Activated T-helper 1 cell treated with anti-CD3 and anti-CD28 coated beads, Interleukin-12 subunit alpha, Interleukin-12 subunit beta, Interleukin-2, Interleukin-4 antibody, amounts not matched to agents 30 ng/mL and 10 ng/mL and 1 ng/mL, durations not matched to agents 14 hours and 24 hours and 36 hours (primary cell): Measurements from ENCODE around the gene RAB19. TPM values are rescaled to one million over a fixed set of nuclear protein-coding genes. Genes with fewer than 3 reads are reported as not detected.
"Not testable (repeated sequence)": the region's sequence is repeated elsewhere in the genome, so short reads cannot be mapped to it uniquely, and the experiment has no call there.

Experiments
- DNase-seq: peaks from one replicate; pipeline ENCODE4 v3.0.0; 2021; ENCODE audit warnings: low spot score
- H3K27ac Mint-ChIP-seq: one replicate; pipeline ENCODE4 v1.8.0; 2021; ENCODE audit warnings: mild to moderate bottlenecking, mixed read lengths
- H3K27me3 Mint-ChIP-seq: one replicate; pipeline ENCODE4 v1.8.0; 2022; ENCODE audit warnings: mild to moderate bottlenecking, moderate library complexity, mixed read lengths; ENCODE audit not compliant: insufficient read depth
- H3K36me3 Mint-ChIP-seq: one replicate; pipeline ENCODE4 v1.8.0; 2021; ENCODE audit warnings: low read depth, mixed read lengths
- H3K4me1 Mint-ChIP-seq: one replicate; pipeline ENCODE4 v1.8.0; 2021; ENCODE audit warnings: low read depth, mixed read lengths
- H3K4me3 Mint-ChIP-seq: one replicate; pipeline ENCODE4 v1.8.0; 2021; ENCODE audit warnings: mild to moderate bottlenecking, moderate library complexity, mixed read lengths
- H3K9me3 Mint-ChIP-seq: one replicate; pipeline ENCODE4 v1.8.0; 2021; ENCODE audit warnings: mixed read lengths
- intact Hi-C: fragments of 100-400 bp; cut with micrococcal nuclease; formaldehyde crosslinking; loops from one replicate; pipeline ENCODE4 v1.15.1; 2024
- total RNA-seq: library from RNA; stranded (reverse); gene quantifications from 2 replicates; pipeline ENCODE4 v1.2.3, GENCODE V29; 2022

The RAB19 gene
- total RNA-seq, 1 donor from 2014 or later = 27.0 TPM

GRCh38 chr7:140446467-140446866, 42.6 kb downstream of the RAB19 start:
- intact Hi-C loops = no loop called here
- Mint-ChIP-seq H3K4me1 (peaks cover 16% of the 10 kb centered on the region), H3K4me3 (no peak overlapping the region), H3K36me3 (no peaks in the 10 kb centered on the region), H3K27me3 (no peaks in the 10 kb centered on the region), H3K9me3 (no peaks in the 10 kb centered on the region), H3K27ac (no peak overlapping the region)
- DNase-seq = no peak

GRCh38 chr7:140447841-140448240, 44.0 kb downstream of the RAB19 start:
- peaks cover 9% of the 10 kb centered on the region for H3K36me3 Mint-ChIP-seq
- H3K27ac Mint-ChIP-seq = no peak overlapping the region
- H3K9me3 Mint-ChIP-seq = no peaks in the 10 kb centered on the region
- DNase-seq = no peak
- peaks cover 21% of the 10 kb centered on the region for H3K4me1 Mint-ChIP-seq
- intact Hi-C loops = no loop called here
- no peaks in the 10 kb centered on the region for H3K27me3 Mint-ChIP-seq
- H3K4me3 Mint-ChIP-seq = no peak overlapping the region

- intact Hi-C loops = no loop called here
- Mint-ChIP-seq H3K4me1 (peaks cover 24% of the 10 kb centered on the region), H3K36me3 (peaks cover 17% of the 10 kb centered on the region), H3K27ac (no peak overlapping the region), H3K27me3 (no peaks in the 10 kb centered on the region), H3K4me3 (no peak overlapping the region), H3K9me3 (no peaks in the 10 kb centered on the region)
- DNase-seq = no peak
These were observed 45.1 kb downstream of the RAB19 start for GRCh38 chr7:140448781-140449480.

GRCh38 chr7:140451716-140452115, 47.9 kb downstream of the RAB19 start:
- H3K4me1 Mint-ChIP-seq = peaks cover 41% of the 10 kb centered on the region
- no peaks in the 10 kb centered on the region for H3K27me3 Mint-ChIP-seq
- H3K9me3 Mint-ChIP-seq = no peaks in the 10 kb centered on the region
- no peak for DNase-seq
- H3K27ac Mint-ChIP-seq = peak overlapping the region; percentile 33
- intact Hi-C loops = no loop called here
- no peak overlapping the region for H3K4me3 Mint-ChIP-seq
- H3K36me3 Mint-ChIP-seq = peaks cover 40% of the 10 kb centered on the region

- Mint-ChIP-seq H3K27me3 (no peaks in the 10 kb centered on the region), H3K4me3 (no peak overlapping the region), H3K36me3 (peaks cover 46% of the 10 kb centered on the region), H3K9me3 (no peaks in the 10 kb centered on the region), H3K4me1 (peaks cover 42% of the 10 kb centered on the region), H3K27ac (no peak overlapping the region)
- intact Hi-C loops = no loop called here
- no peak for DNase-seq
These were observed 49.4 kb downstream of the RAB19 start for GRCh38 chr7:140453273-140453672.

GRCh38 chr7:140453785-140454656, 50.2 kb downstream of the RAB19 start:
- peaks cover 50% of the 10 kb centered on the region for H3K36me3 Mint-ChIP-seq
- H3K27me3 Mint-ChIP-seq, H3K4me3 Mint-ChIP-seq, DNase-seq, H3K9me3 Mint-ChIP-seq: not testable (repeated sequence)
- intact Hi-C loops = loop anchor here (2.0 kb wide), 1 partner anchor 25 kb away; the partner anchor contains the start of gene MKRN1
- peaks cover 43% of the 10 kb centered on the region for H3K4me1 Mint-ChIP-seq
- H3K27ac Mint-ChIP-seq = peak overlapping the region; percentile 49

GRCh38 chr7:140454657-140455015, 50.8 kb downstream of the RAB19 start:
- DNase-seq = no peak
- H3K9me3 Mint-ChIP-seq = no peaks in the 10 kb centered on the region
- H3K27me3 Mint-ChIP-seq = no peaks in the 10 kb centered on the region
- intact Hi-C loops = loop anchor here (2.0 kb wide), 1 partner anchor 24 kb away; the partner anchor contains the start of gene MKRN1
- H3K27ac Mint-ChIP-seq = peak overlapping the region; percentile 49
- H3K4me3 Mint-ChIP-seq = no peak overlapping the region
- H3K36me3 Mint-ChIP-seq = peaks cover 56% of the 10 kb centered on the region
- peaks cover 43% of the 10 kb centered on the region for H3K4me1 Mint-ChIP-seq

GRCh38 chr7:140455743-140456142, 51.9 kb downstream of the RAB19 start:
- H3K27me3 Mint-ChIP-seq = no peaks in the 10 kb centered on the region
- H3K27ac Mint-ChIP-seq = no peak overlapping the region
- peaks cover 43% of the 10 kb centered on the region for H3K4me1 Mint-ChIP-seq
- H3K9me3 Mint-ChIP-seq = no peaks in the 10 kb centered on the region
- H3K4me3 Mint-ChIP-seq = no peak overlapping the region
- DNase-seq = no peak
- peaks cover 57% of the 10 kb centered on the region for H3K36me3 Mint-ChIP-seq
- intact Hi-C loops = loop anchor here (2.0 kb wide), 1 partner anchor 23 kb away; the partner anchor contains the start of gene MKRN1

GRCh38 chr7:140456551-140457051, 52.7 kb downstream of the RAB19 start:
- peaks cover 62% of the 10 kb centered on the region for H3K36me3 Mint-ChIP-seq
- intact Hi-C loops = no loop called here
- H3K27ac Mint-ChIP-seq = no peak overlapping the region
- no peak overlapping the region for H3K4me3 Mint-ChIP-seq
- peaks cover 43% of the 10 kb centered on the region for H3K4me1 Mint-ChIP-seq
- H3K27me3 Mint-ChIP-seq = no peaks in the 10 kb centered on the region
- no peak for DNase-seq
- H3K9me3 Mint-ChIP-seq = no peaks in the 10 kb centered on the region

GRCh38 chr7:140458201-140458600, 54.3 kb downstream of the RAB19 start:
- Mint-ChIP-seq H3K27me3 (no peaks in the 10 kb centered on the region), H3K9me3 (no peaks in the 10 kb centered on the region), H3K27ac (peak overlapping the region; percentile 2), H3K4me3 (no peak overlapping the region), H3K36me3 (peaks cover 54% of the 10 kb centered on the region), H3K4me1 (peaks cover 44% of the 10 kb centered on the region)
- DNase-seq = no peak
- intact Hi-C loops = no loop called here

GRCh38 chr7:140458916-140459315, 55.1 kb downstream of the RAB19 start:
- Mint-ChIP-seq H3K27me3 (no peaks in the 10 kb centered on the region), H3K4me1 (peaks cover 38% of the 10 kb centered on the region), H3K9me3 (no peaks in the 10 kb centered on the region), H3K4me3 (no peak overlapping the region), H3K36me3 (peaks cover 51% of the 10 kb centered on the region), H3K27ac (no peak overlapping the region)
- intact Hi-C loops = no loop called here
- DNase-seq = no peak

- Mint-ChIP-seq H3K4me3 (no peak overlapping the region), H3K9me3 (no peaks in the 10 kb centered on the region), H3K27ac (no peak overlapping the region), H3K36me3 (peaks cover 37% of the 10 kb centered on the region), H3K4me1 (peaks cover 18% of the 10 kb centered on the region), H3K27me3 (no peaks in the 10 kb centered on the region)
- DNase-seq = no peak
- intact Hi-C loops = no loop called here
These were observed 59.3 kb downstream of the RAB19 start for GRCh38 chr7:140463111-140463510.
